Jurkat, Clone E6-1 (cell line): ENCODE results near the gene ENTPD1.
A peak's percentile ranks its signal among the peaks of the same experiment; 100 is the strongest.
"Not testable (repeated sequence)": the region's sequence is repeated elsewhere in the genome, so short reads cannot be mapped to it uniquely, and the experiment has no call there.

ENCODE experiments used
- DNase-seq: peaks from one replicate; pipeline ENCODE4 v3.0.0-alpha.2; 2011; ENCODE audit warnings: low read depth, low spot score
- H3K4me3 ChIP-seq: 2 replicates; pipeline ENCODE4 v1.5.1; 2011; ENCODE audit warnings: mild to moderate bottlenecking, low read length, control low read depth, moderate library complexity

The ENTPD1 gene

DNA sequence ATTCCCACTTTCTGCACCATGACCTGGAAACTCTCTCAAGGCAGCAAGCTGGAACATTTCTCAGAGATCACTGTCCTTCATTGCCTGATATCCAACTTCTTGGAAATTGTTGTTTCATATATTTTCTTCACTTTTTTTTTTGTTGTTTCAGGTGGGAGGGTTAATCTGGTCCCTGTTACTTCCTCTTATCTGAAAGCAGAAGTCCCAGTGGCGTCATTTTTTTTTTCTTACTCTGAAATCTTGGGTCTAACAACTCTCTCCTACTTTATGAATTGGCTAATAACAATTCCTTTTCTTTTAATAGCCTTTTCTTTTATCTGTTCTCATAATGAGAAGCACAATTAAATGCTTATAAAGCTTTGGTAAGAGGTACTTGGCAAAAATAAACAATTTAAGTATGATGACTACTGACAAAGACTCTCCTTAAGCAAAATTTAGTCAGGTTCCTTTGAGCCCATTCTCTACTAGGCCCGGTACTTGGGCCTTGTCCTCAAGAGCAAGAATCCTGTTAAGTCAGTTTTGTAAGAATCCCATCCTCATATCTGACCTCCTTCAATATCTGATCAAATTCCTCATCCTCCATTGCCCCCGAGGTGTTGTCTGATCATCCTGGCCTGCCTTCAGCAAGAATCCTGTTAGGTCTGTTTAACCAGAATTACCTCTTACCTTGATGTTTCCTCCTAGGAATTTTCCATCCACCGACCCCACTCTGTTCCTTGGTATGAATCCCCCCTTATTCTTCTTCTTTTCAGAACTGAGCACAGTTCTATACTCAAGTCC lies 140.3 kb downstream of the ENTPD1 start:
- H3K4me3 ChIP-seq = no peak overlapping the region
- no peak for DNase-seq

DNA sequence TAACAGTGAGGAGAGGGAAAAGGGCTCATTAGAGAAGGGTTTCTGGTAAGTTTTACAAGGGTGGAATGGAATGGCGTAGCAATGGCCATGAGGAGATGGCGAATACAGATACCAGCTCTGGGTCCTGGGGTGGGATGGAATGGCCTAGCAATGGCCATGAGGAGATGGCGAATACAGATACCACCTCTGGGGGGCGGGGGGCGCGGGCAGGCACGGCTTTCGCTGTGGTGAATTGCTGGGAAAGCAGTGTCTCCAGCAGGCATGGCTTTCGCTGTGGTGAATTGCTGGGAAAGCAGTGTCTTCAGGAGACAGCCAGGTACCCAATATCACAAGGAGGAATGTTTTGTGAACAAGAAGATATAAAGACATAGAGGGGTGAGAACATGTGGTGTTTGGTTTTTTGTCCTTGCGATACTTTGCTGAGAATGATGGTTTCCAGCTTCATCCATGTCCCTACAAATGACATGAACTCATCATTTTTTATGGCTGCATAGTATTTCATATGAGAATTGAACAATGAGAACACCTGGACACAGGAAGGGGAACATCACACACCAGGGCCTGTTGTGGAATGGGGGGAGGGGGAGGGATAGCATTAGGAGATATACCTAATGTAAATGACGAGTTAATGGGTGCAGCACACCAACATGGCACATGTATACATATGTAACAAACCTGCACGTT lies 150.1 kb downstream of the ENTPD1 start:
- not testable (repeated sequence) for H3K4me3 ChIP-seq, DNase-seq

DNA sequence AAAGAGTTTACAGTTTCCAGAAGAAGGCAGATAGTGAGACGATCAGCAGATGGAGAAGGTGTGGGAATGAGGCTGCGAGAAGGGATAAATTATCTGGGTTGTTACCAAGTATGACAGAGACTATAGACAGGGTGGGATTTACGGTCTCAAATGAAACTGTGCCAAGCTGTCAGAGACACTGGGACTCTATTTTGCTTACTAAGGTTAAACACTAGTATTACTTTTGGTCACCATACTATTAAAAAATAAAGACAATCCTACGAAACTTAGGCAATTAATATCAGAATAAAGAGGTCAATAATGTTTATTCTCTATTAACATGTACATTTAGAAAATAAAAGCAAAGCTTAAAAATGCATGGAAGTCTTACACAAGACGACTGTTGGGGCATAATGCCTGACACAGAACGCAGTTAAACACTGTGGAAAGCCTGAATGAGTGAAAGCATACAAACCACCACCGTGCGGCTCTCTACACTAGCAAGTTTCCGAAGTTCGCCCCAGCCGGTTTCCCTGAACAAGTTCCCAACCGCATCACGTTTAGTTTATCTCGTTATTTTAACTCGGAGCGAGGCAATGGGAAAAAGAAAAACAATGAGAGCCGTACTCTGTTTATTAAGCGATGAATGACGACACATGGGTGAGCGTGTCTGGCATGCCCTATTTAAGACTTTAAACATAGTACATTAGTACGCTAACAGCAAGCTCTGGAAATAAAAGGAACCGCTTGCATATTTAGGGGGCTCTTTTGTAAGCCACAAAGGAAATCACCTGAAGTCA lies 150.9 kb downstream of the ENTPD1 start:
- H3K4me3 ChIP-seq = peak overlapping the region; percentile 48
- DNase-seq = peak; percentile 38

DNA sequence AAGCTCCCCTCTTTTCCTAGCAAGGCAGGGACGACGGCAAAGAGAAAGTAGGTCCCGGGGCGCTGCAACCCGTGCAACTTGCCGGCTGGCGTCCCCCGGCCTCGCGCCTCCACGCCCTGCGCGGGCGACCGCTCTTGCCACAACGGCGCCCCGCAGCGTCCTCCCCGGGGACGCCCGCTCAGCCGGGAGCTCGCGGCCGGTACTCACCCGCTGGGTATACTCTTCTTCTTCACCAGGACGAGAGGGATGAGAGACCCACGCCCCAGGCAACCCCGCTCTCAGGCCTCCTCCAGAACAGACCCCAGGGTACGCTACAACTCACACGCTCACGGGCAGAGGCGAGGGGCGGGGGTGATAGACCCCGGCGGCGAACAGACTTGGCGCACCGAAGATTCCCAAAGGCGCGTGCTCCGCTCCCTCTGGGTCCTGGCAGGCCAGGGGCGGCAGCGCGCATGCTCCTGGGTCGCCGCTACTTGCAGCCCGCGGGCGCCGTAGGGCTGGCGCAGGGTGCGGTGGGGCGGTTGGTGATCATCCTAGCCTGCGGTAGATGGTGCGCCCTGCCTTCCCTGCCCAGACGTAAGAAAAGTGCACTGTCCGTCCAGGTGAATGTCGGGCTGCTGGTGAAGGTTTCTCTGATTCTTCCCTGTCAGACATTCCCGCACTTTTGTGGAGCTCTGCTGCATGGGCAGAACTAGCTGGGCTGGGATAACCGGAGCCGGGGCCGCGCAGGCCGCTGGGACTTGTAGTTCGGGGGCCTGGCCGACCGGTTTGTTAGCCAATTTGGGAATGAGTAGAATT lies 151.7 kb downstream of the ENTPD1 start, which contains the start of gene CC2D2B:
Gene CC2D2B, plus strand, starts transcription at position 520 of the 798 bp plus-strand sequence. CDS start 3,349 bp downstream, outside the sequence.
- peak; percentile 12 for DNase-seq
- H3K4me3 ChIP-seq = peak within 1 kb of the TSS; percentile 48

DNA sequence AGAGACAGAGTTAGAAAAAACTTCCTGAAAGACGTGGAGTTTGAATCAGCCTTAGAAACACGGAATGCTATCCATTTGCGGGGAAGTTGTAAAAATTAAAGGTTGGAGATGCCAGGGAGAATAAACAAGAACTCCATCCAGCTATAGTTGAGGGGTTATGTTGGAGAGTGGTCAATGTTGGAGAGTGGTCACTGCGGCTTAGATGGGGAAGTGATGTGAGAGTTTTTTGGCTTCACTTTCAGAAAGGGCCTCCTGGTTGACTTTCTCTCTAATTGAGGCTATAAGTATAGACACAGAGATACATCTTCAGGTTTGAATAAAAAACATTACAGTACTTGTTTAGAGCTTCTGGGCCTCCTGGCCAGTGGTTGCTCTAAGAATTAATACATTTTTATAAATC lies 152.5 kb downstream of the ENTPD1 start:
- DNase-seq = no peak
- no peak overlapping the region for H3K4me3 ChIP-seq

DNA sequence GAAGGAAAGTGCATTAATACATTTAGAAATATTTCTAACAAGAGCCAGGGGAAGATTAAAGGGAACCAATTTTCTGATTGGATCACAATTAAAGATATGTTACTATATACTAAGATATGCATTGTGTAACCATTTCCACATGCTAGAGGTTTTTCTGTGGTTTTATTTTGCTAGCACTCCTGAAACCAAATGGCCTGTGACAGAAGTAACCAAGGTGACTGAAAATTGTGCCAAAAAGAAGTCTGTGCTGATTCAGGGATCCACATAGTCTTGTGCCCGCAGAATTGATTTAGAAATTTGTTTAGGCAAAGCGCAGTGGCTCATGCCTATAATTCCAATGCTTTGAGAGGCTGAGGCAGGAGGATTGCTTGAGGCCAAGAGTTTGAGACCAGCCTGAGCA lies 153.6 kb downstream of the ENTPD1 start:
- no peak for DNase-seq
- no peak overlapping the region for H3K4me3 ChIP-seq

DNA sequence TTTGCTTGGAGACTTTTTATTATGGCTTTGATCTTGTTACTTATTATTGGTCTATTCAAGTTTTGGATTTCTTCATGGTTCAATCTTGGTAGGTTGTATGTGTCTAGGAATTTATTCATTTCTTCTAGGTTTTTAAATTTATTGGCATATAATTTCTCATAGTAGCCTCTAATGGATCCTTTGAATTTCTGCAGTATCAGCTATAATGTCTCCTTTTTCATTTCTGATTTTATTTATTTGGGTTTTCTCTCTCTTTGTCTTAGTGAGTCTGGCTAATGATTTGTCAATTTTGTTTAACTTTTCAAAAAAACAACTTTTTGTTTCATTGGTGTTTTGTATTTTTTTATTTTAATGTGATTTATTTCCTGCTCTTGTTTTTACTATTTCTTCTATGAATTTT lies 160.1 kb downstream of the ENTPD1 start:
- not testable (repeated sequence) for DNase-seq, H3K4me3 ChIP-seq
